ENCODE data around the gene ARHGEF11. TPM values are rescaled to one million over a fixed set of nuclear protein-coding genes. Genes with fewer than 3 reads are reported as not detected.

Gene ARHGEF11
- total RNA-seq, 2 experiments from 2014 or later, result 14.5 to 20.5 TPM

- DNase-seq, result no peak
Observed at GRCh38 chr1:156949127-156949526, 96.4 kb downstream of the ARHGEF11 start.

DNA sequence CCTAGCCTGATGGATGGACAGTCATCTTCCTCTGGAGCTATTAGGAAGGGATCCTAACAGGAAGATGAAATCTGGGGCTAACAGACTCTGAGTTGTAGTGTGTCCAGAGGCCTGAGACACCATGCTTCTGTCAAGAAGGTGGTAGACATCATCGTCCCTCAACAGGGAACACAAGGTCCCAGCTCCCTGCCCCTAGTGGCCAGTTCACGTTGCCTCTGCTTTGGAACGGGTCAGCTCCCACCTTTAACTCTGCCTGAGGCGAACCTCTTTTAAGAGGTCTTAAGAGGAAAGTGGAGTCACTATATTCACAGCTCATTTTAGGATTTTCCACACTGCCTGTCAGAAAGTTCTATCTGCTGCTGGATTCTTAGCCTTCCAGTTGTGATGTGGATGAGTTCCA is 96.8 kb downstream of the ARHGEF11 start:
- no peaks in the 10 kb centered on the region for H3K4me1 Mint-ChIP-seq
- no peaks in the 10 kb centered on the region for H3K9me3 Mint-ChIP-seq
- no peak overlapping the region for H3K27ac Mint-ChIP-seq
- H3K36me3 Mint-ChIP-seq, result peaks cover 5% of the 10 kb centered on the region
- POLR2A ChIA-PET, result no interaction called here
- H3K27me3 Mint-ChIP-seq, result no peaks in the 10 kb centered on the region
- ATAC-seq (ENCODE audit: low read depth), result no peak
- H3K4me3 Mint-ChIP-seq, result no peak overlapping the region
- no peak for DNase-seq

More at GRCh38 chr1:156949127-156949526, 96.4 kb downstream of the ARHGEF11 start:
- peaks cover 5% of the 10 kb centered on the region for H3K36me3 Mint-ChIP-seq
- no peaks in the 10 kb centered on the region for H3K9me3 Mint-ChIP-seq
- POLR2A ChIA-PET, result no interaction called here
- no peak overlapping the region for H3K4me3 Mint-ChIP-seq
- H3K27me3 Mint-ChIP-seq, result no peaks in the 10 kb centered on the region
- no peak overlapping the region for H3K27ac Mint-ChIP-seq
- no peaks in the 10 kb centered on the region for H3K4me1 Mint-ChIP-seq
- no peak for ATAC-seq (ENCODE audit: low read depth)

DNA sequence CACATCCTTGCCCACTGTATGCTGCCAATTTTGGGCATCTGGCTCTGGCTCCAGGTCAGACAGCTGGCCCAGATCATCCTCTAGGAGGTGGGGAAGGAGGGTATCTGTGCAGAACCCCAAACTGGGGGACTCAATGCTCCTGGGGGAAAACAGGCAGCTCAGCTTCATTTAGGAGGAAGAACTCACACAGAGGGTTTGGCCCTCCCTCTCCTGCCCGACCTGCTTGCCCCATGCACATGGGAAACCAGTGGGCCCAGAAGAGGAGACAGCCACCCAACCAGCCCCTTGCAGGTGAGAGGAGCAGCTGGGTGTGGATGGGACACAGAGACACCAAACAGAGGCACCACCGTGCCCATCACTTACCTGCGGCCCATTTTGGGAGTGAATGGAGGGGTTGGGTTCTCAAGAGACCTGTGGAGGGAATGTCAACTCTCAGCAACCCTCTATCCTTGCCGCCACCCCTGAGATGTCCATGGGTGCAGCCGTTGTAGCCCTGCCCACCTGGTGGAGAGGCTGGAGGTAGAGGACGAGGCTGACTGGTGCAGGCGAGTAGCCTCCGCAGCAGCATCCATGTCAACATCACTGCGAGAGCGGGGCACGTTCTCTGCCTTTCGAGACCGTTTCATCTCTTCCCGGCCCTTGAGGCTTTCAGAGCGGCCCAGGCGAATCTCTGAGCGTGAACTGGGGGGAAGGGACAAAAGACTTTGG is 97.6 kb downstream of the ARHGEF11 start:
- ATAC-seq (ENCODE audit: low read depth) (no peak), DNase-seq (no peak)
- H3K9me3 Mint-ChIP-seq, result no peaks in the 10 kb centered on the region
- no peak overlapping the region for H3K4me3 Mint-ChIP-seq
- no peak overlapping the region for H3K27ac Mint-ChIP-seq
- no peaks in the 10 kb centered on the region for H3K4me1 Mint-ChIP-seq
- no peaks in the 10 kb centered on the region for H3K27me3 Mint-ChIP-seq
- POLR2A ChIA-PET, result no interaction called here
- H3K36me3 Mint-ChIP-seq, result peaks cover 5% of the 10 kb centered on the region

DNA sequence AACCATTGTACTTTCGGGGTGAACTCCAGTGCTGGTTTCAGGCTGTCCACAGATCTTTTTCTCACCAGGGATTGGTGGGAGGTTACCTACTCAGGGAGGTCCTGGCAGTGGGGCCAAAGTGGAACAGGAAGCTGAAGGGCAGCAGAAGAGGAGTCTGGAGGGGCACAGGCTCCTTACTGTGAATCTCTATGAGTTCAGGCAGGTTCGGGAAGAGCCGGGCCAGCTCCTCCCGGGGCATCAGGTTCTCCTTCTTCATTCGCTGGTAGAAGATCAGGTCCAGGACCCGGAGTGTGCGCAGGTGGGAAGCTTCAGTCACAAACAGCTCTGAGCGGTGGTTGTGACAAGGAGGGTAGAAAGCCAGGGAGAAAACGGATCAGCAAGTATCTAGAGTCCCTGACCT is 98.4 kb downstream of the ARHGEF11 start:
- Mint-ChIP-seq H3K36me3 (peaks cover 5% of the 10 kb centered on the region), H3K9me3 (no peaks in the 10 kb centered on the region), H3K4me1 (no peaks in the 10 kb centered on the region), H3K4me3 (no peak overlapping the region), H3K27ac (no peak overlapping the region), H3K27me3 (no peaks in the 10 kb centered on the region)
- DNase-seq (no peak), ATAC-seq (ENCODE audit: low read depth) (no peak)
- POLR2A ChIA-PET, result no interaction called here

DNA sequence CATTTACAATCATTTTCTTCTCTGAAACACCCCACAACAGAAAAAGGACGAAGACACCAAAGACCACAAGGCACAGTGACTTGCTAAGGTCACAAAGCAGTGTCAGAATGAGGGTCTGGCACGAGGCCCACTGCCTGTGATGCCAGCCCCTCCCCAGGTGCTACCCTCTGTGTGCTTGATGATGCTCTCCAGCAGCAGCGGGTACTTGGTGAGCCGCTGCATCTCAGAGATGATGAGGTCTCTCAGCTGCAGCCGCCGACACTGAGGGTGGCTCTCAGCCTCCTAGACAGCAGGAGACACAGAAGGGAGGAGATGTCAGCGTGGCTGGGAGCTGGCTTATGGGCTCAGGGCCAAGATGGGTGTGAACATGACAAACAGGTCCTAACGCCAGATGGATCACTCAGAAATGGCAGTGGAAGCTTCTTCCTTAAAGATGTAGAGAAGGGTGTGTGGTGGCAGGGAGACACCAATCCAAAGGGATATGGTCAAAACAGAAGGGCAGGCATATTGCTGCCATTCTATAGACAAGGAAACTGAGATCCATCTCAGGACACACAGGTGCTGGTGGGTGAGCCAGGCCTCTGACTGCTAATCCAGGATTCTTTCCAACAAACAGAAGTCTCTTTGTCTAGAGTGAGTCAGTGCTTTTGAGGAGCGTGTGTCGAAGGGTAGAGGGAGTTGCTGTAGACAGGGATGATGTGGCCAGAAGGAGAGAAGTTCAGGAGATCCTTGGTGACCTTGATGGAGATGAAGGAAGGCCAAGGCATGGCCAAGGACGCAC is 99.5 kb downstream of the ARHGEF11 start:
- ATAC-seq (ENCODE audit: low read depth) (no peak), DNase-seq (no peak)
- POLR2A ChIA-PET, result no interaction called here
- H3K4me1 Mint-ChIP-seq, result no peaks in the 10 kb centered on the region
- no peak overlapping the region for H3K4me3 Mint-ChIP-seq
- no peaks in the 10 kb centered on the region for H3K27me3 Mint-ChIP-seq
- H3K27ac Mint-ChIP-seq, result no peak overlapping the region
- peaks cover 5% of the 10 kb centered on the region for H3K36me3 Mint-ChIP-seq
- no peaks in the 10 kb centered on the region for H3K9me3 Mint-ChIP-seq

DNA sequence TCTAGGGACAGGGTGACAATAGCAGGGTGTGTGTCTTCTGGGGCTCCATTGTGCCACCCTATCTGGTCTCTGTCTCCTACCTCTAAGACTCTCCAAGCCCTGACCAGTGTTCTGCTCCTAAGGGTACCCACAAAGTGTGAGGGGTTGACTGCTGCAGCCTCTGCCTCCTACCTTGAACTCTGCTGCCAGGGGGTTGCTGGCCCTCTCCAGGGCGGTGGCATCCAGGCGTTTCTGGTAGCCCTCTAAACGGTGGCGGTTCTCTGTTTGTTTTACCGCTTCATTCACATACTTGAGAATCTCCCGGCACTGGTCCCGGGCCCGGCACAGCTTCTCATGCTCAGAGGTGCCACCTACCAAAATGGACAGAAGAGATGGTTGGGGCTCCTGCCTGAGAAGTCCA is 100.7 kb downstream of the ARHGEF11 start:
- no peak overlapping the region for H3K27ac Mint-ChIP-seq
- no peak overlapping the region for H3K4me3 Mint-ChIP-seq
- H3K9me3 Mint-ChIP-seq, result no peaks in the 10 kb centered on the region
- ATAC-seq (ENCODE audit: low read depth) (no peak), DNase-seq (no peak)
- no peaks in the 10 kb centered on the region for H3K27me3 Mint-ChIP-seq
- H3K36me3 Mint-ChIP-seq, result peaks cover 5% of the 10 kb centered on the region
- POLR2A ChIA-PET, result no interaction called here
- no peaks in the 10 kb centered on the region for H3K4me1 Mint-ChIP-seq

GRCh38 chr1:156944268-156944667 is 101.3 kb downstream of the ARHGEF11 start:
- no peak for DNase-seq
- no peaks in the 10 kb centered on the region for H3K4me1 Mint-ChIP-seq
- POLR2A ChIA-PET, result no interaction called here
- no peak overlapping the region for H3K4me3 Mint-ChIP-seq
- H3K27ac Mint-ChIP-seq, result no peak overlapping the region
- no peaks in the 10 kb centered on the region for H3K9me3 Mint-ChIP-seq
- peaks cover 5% of the 10 kb centered on the region for H3K36me3 Mint-ChIP-seq
- no peaks in the 10 kb centered on the region for H3K27me3 Mint-ChIP-seq
- ATAC-seq (ENCODE audit: low read depth), result no peak

- Mint-ChIP-seq H3K4me1 (no peaks in the 10 kb centered on the region), H3K27me3 (no peaks in the 10 kb centered on the region), H3K36me3 (peaks cover 5% of the 10 kb centered on the region), H3K4me3 (no peak overlapping the region), H3K27ac (no peak overlapping the region), H3K9me3 (no peaks in the 10 kb centered on the region)
- no peak for ATAC-seq (ENCODE audit: low read depth)
- DNase-seq, result no peak
- POLR2A ChIA-PET, result no interaction called here
Observed at GRCh38 chr1:156943756-156944155, 101.8 kb downstream of the ARHGEF11 start.

GRCh38 chr1:156942576-156942975 is 103.0 kb downstream of the ARHGEF11 start:
- H3K9me3 Mint-ChIP-seq, result no peaks in the 10 kb centered on the region
- POLR2A ChIA-PET, result no interaction called here
- no peaks in the 10 kb centered on the region for H3K4me1 Mint-ChIP-seq
- DNase-seq (no peak), ATAC-seq (ENCODE audit: low read depth) (no peak)
- H3K27me3 Mint-ChIP-seq, result no peaks in the 10 kb centered on the region
- H3K36me3 Mint-ChIP-seq, result peaks cover 8% of the 10 kb centered on the region
- H3K4me3 Mint-ChIP-seq, result no peak overlapping the region
- no peak overlapping the region for H3K27ac Mint-ChIP-seq

- Mint-ChIP-seq H3K27ac (no peak overlapping the region), H3K4me1 (no peaks in the 10 kb centered on the region), H3K36me3 (peaks cover 8% of the 10 kb centered on the region), H3K4me3 (no peak overlapping the region), H3K9me3 (no peaks in the 10 kb centered on the region), H3K27me3 (no peaks in the 10 kb centered on the region)
- DNase-seq (no peak), ATAC-seq (ENCODE audit: low read depth) (no peak)
- POLR2A ChIA-PET, result no interaction called here
Observed at GRCh38 chr1:156942176-156942575, 103.4 kb downstream of the ARHGEF11 start.

- H3K36me3 Mint-ChIP-seq, result peaks cover 8% of the 10 kb centered on the region
Observed at GRCh38 chr1:156941675-156942074, 103.9 kb downstream of the ARHGEF11 start.

DNA sequence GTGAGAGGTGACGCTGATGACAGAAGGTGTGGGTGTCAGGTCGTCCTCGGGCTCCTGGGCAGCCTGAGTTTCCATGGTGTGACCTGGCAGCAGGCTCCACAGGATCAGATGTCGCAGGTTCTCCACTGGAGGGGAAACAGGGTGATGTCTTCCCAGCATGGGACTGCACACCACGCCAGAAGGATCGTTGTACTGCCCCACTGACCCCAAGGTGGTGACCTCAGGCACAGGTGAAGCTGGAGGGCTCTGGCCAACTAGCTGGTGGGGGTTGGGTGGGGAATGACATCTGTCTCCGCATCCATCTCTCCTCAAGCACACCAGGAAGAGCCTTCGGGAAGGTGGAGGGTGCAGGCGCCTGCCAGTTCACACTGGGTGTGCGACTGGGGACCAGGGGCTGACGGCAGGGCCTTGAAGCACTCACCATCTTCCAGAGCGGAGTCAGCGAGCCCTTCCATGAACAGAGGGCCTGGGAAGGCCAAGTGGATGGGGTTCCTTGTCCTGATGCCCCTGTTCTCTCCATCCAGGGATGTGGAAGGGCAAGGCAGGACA is 105.7 kb downstream of the ARHGEF11 start:
- H3K27me3 Mint-ChIP-seq, result no peaks in the 10 kb centered on the region
- no peaks in the 10 kb centered on the region for H3K9me3 Mint-ChIP-seq
- no peak overlapping the region for H3K4me3 Mint-ChIP-seq
- no peak for ATAC-seq (ENCODE audit: low read depth)
- H3K27ac Mint-ChIP-seq, result no peak overlapping the region
- DNase-seq, result no peak
- peaks cover 3% of the 10 kb centered on the region for H3K36me3 Mint-ChIP-seq
- POLR2A ChIA-PET, result interaction anchor here (0.6 kb wide), 1 partner anchor 188 kb away, joined by 3 read pairs; the partner anchor contains the start of gene HDGF
- no peaks in the 10 kb centered on the region for H3K4me1 Mint-ChIP-seq

More at GRCh38 chr1:156941675-156942074, 103.9 kb downstream of the ARHGEF11 start:
- Mint-ChIP-seq H3K27me3 (no peaks in the 10 kb centered on the region), H3K9me3 (no peaks in the 10 kb centered on the region), H3K27ac (no peak overlapping the region), H3K4me1 (no peaks in the 10 kb centered on the region), H3K4me3 (no peak overlapping the region)
- POLR2A ChIA-PET, result no interaction called here
- no peak for ATAC-seq (ENCODE audit: low read depth)
- no peak for DNase-seq

- no peak for DNase-seq
- POLR2A ChIA-PET, result no interaction called here
- ATAC-seq (ENCODE audit: low read depth), result no peak
- H3K27ac Mint-ChIP-seq, result no peak overlapping the region
- no peaks in the 10 kb centered on the region for H3K4me1 Mint-ChIP-seq
- H3K9me3 Mint-ChIP-seq, result no peaks in the 10 kb centered on the region
- H3K4me3 Mint-ChIP-seq, result no peak overlapping the region
- no peaks in the 10 kb centered on the region for H3K27me3 Mint-ChIP-seq
- H3K36me3 Mint-ChIP-seq, result peaks cover 3% of the 10 kb centered on the region
Observed at GRCh38 chr1:156938813-156939212, 106.7 kb downstream of the ARHGEF11 start.

DNA sequence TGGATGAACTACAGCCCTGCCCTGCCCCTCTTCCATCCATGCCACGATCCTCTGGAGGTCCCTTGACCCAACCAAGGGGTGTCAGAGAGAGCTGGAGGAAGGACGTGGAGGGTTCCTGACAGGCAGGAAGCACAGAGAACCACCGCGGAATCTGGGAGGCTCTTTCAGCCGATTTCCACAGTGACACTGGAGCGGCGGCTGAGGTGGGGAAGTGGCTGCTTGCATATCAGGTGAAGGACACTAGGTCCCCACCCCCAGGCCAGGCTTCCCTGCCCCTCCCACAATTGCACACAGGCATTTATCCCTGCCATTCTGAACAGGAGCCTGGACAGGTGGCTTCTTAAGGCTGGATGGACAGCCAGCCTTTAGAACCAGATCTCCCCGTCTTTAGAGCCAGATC is 107.7 kb downstream of the ARHGEF11 start:
- Mint-ChIP-seq H3K9me3 (no peaks in the 10 kb centered on the region), H3K27me3 (peaks cover 2% of the 10 kb centered on the region), H3K4me3 (no peak overlapping the region), H3K4me1 (no peaks in the 10 kb centered on the region), H3K36me3 (peaks cover 3% of the 10 kb centered on the region), H3K27ac (no peak overlapping the region)
- POLR2A ChIA-PET, result no interaction called here
- DNase-seq (no peak), ATAC-seq (ENCODE audit: low read depth) (no peak)
